ENCODE results near the gene ANXA2R. TPM values are rescaled to one million over a fixed set of nuclear protein-coding genes. Genes with fewer than 3 reads are reported as not detected.

ANXA2R gene
- total and polyA plus RNA-seq, 9 of the 15 experiments (the other 6 are each of a cell fraction or from before 2014, with no cell fraction given): 2.1 to 4.8 (median 3.4) TPM

DNA sequence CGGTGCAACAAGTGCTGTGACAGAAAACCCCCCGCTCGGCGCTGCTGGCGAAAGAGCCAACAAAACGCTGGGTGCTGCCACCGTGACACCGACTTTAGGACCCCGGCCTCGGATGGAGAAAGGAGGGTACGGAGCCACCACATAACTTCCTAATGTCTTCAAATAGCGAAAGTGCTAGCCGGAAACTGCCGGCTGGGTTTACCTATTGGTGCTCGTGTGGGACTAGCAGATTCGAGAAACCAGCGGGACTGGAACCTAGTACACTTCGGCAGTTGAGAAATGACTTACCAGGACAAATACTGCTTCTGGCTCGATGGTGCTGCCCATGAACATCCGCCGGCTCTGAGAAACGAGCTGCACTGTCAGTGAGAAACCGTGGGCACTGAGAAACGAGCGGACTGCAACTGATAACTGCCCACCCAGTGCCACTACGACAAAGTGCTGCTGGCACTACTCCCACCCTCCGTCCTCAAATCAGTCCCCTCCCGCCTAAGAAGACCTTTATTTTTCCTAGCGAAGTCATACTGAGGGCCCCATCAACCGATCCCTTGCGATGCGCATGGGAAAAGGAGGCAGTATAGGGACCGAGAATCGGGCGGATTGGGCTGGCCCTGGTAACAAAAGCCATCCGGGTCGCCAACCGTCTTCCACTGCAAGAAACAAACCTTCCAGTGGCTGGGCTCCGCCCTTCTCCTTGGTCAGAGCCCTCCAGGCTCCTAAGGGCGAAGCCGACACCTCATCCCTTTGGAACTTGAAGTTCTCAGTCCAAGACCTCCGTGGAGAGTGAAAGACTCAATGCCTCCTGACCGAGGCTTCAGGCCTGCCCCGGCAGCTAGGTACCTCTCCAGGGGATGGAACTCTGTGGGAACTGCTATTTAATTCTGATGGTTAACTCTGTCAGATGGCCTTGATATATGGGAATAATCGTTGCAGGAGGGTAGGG is 27.0 kb upstream of the ANXA2R start (continued):
- TF ChIP-seq MED1 (CRISPR knock-in tag; IDR thresholded peaks at IDR 0.05; ENCODE audit: borderline replicate concordance) (no peak; the same call in 1 of the 2 replicates), SREBF1 (IDR thresholded peaks at IDR 0.05; ENCODE audit: borderline replicate concordance, low read depth, low read length) (no peak), ERF (CRISPR knock-in tag; IDR thresholded peaks at IDR 0.05) (no peak), CHAMP1 (IDR thresholded peaks at IDR 0.05) (0 out of 2 replicates have a peak, but pooled peaks have one; percentile 44), ZNF589 (CRISPR knock-in tag; IDR thresholded peaks at IDR 0.05; ENCODE audit: low read depth) (no peak), ZNF217 (CRISPR knock-in tag; IDR thresholded peaks at IDR 0.05) (no peak), ZNF384 (IDR thresholded peaks at IDR 0.05; ENCODE audit: low read depth, low read length) (no peak), ZNF121 (CRISPR knock-in tag; conservative IDR thresholded peaks at IDR 0.05) (no peak), HMG20A (CRISPR knock-in tag; conservative IDR thresholded peaks at IDR 0.05) (no peak), HEY1 (CRISPR knock-in tag; IDR thresholded peaks at IDR 0.05; ENCODE audit: borderline replicate concordance) (no peak), ZNF197 (CRISPR knock-in tag; IDR thresholded peaks at IDR 0.05; ENCODE audit: low read depth) (no peak), ZNF444 (CRISPR knock-in tag; IDR thresholded peaks at IDR 0.05) (no peak), BRF1 (IDR thresholded peaks at IDR 0.05; ENCODE audit: borderline replicate concordance, extremely low read depth, insufficient read length) (no peak), ESRRA (IDR thresholded peaks at IDR 0.05; ENCODE audit: borderline replicate concordance, low read depth) (peak; percentile 9; the same call in 1 of the 2 replicates), XRCC4 (IDR thresholded peaks at IDR 0.05; ENCODE audit: extremely low read depth, insufficient read depth, insufficient read length) (no peak), MYBL2 (IDR thresholded peaks at IDR 0.05; ENCODE audit: low read depth) (no peak), MYBL2 (CRISPR knock-in tag; IDR thresholded peaks at IDR 0.05; ENCODE audit: borderline replicate concordance) (no peak), MECOM (CRISPR knock-in tag; IDR thresholded peaks at IDR 0.05) (no peak), SMAD1 (IDR thresholded peaks at IDR 0.05; ENCODE audit: low read depth, low read length, partially characterized antibody) (peak; percentile 60), PYGO2 (tag; IDR thresholded peaks at IDR 0.05) (no peak), SNIP1 (IDR thresholded peaks at IDR 0.05; ENCODE audit: low read depth) (no peak), HSF4 (CRISPR knock-in tag; IDR thresholded peaks at IDR 0.05; ENCODE audit: borderline replicate concordance) (no peak), DPF2 (IDR thresholded peaks at IDR 0.05) (no peak), ZNF398 (CRISPR knock-in tag; IDR thresholded peaks at IDR 0.05) (no peak), ZNF239 (CRISPR knock-in tag; IDR thresholded peaks at IDR 0.05) (no peak), NFRKB (IDR thresholded peaks at IDR 0.05; ENCODE audit: low read depth) (peak; percentile 99)

Measured in K562 (cell line).